T-helper 22 cell (primary cell): ENCODE data around the gene CCDC3.
"Not testable (repeated sequence)": the region's sequence is repeated elsewhere in the genome, so short reads cannot be mapped to it uniquely, and the experiment has no call there.

Source experiments
- DNase-seq: peaks from one replicate; pipeline ENCODE4 v3.0.0-alpha.2; 2020; ENCODE audit warnings: low read depth

Gene CCDC3

GRCh38 chr10:12999849-13000248 is 1.7 kb downstream of the CCDC3 start:
- no peak for DNase-seq

DNA sequence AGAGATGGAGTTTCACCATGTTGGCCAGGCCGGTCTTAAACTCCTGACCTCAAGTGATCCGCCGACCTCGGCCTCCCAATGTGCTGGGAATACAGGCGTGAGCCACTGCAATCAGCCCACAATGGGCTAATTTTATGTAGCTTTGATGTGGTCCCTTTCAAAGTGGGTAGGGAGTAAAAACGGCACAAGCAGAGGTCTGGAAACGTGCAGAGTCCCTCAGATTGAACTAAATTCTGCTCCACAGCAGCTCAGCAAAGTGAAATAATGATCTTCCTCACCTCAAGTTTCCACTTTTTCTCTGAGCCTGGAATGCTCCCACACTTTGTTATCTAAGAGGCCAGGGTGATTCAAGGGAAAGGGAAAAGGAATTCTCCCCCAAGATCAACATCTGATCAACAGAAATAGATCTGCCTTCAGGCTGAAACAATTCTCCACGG is 6.1 kb downstream of the CCDC3 start:
- no peak for DNase-seq

- DNase-seq = no peak
Measured at GRCh38 chr10:12993595-12993994, 7.9 kb downstream of the CCDC3 start.

DNA sequence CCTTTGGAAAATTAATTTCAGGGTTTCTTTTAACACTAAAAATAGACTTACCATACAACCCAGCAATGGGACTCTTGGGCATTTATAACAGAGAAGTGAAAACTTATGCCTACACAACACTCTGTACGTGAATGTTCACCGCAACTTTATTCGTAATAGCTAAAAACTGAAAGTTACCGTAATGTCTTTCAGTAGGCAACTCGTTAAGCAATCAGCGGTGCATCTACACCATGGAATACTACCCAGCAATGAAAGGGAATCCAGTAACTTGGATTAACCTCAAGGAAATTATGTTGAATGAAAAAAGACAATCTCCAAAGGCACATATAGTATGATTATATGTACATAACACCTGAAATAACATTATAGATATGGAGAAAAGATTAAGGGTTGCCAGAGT is 16.2 kb downstream of the CCDC3 start:
- no peak for DNase-seq

GRCh38 chr10:12984165-12984747 is 17.3 kb downstream of the CCDC3 start:
- DNase-seq = no peak

GRCh38 chr10:12983568-12983967 is 17.9 kb downstream of the CCDC3 start:
- DNase-seq = not testable (repeated sequence)

- no peak for DNase-seq
Measured at GRCh38 chr10:12981570-12981969, 19.9 kb downstream of the CCDC3 start.

GRCh38 chr10:12980713-12981306 is 20.7 kb downstream of the CCDC3 start:
- no peak for DNase-seq

GRCh38 chr10:12980102-12980661 is 21.3 kb downstream of the CCDC3 start:
- DNase-seq = no peak

- no peak for DNase-seq
Measured at GRCh38 chr10:12978891-12979290, 22.6 kb downstream of the CCDC3 start.

DNA sequence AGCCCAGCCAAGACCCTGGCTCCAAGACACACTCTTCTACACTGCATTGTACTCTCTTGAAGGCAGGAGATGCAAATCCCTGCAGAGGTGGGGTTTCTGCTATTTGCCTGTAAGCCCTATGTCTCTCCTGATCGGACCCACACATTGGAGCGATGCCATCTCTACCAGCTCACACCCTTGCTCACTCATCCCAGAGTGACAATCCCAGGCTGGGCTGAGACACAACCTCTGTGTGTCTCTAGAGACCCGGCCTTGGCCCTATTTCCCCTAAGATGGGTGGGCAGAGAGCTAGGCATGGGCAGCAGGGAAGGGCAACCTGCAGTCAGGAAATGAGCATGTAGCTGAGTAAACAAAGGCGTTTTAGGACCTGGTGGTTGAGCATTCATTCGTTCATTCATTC is 25.6 kb downstream of the CCDC3 start:
- no peak for DNase-seq

- no peak for DNase-seq
Measured at GRCh38 chr10:12975266-12975665, 26.2 kb downstream of the CCDC3 start.

DNA sequence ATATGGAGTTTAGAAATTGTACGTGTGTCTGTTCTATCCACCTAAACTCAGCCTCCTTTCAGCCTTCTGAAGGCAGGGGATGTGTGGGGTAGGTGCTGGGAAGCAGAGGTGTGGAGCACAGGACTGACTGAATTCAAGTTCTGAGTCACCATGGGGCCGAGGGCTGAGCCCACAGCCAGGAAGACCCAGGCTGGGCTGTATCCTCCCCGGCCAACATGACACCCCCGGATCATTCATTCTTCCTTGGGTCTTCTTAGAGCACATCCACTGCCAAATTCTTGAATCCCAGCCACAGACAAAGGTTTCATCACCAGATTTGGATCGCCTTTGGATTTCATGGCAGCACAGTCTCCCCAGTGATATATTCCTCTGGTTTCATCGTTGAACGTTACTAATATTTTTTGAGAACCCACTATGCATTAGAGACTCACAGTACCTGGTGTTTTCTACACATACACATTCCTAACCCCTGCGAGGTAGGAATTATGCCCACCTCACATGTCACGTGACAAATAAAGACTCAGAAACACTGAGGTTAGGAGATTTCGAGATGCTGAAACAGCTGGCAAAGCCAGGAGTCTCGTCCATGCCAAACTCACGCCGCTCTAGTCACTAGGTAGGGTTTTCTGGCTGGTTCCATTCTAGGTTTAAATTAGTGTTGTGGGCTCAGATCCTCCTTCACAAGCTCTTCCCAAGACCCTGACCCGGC is 26.9 kb downstream of the CCDC3 start:
- DNase-seq = no peak

DNA sequence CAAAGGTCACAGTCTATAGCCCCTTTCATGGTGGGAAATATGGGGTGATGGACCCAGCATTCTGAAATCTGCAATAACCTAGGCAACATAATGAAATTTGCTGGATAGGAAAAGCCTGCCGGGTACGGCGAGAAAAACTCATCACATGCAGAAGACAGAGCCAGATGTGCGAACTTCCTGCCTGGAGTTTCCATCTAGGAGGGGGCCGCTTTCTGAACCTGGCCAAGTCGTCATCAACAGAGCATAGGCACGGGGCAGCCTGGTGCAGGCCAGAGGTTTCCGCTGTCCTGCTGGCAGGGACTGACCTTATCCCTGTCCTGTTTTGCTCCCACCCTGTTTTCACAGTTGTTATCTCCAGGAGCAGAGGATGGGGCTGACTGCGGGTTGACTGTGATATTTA is 27.4 kb downstream of the CCDC3 start:
- no peak for DNase-seq

GRCh38 chr10:12973149-12973718 is 28.3 kb downstream of the CCDC3 start:
- DNase-seq = no peak

DNA sequence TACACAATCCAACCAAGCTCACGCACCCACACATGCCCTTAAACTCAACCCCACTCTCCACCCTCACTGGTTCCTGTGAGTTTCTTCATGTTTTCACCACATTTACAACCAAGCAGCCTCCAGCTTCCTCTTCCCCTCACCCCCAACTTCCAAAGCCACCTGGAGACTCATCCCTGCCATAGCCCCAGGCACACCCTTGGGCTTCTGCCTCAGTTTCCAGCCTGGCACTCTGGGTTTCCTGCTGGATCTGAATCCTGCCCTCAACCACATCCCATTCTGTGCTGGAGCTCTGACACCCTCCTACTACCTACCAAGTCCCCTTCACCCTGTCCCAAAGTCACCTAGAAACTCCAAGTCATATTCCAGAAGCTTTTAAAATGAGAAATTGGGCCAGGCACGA is 29.4 kb downstream of the CCDC3 start:
- no peak for DNase-seq

- DNase-seq = no peak
Measured at GRCh38 chr10:12971001-12971788, 30.3 kb downstream of the CCDC3 start.

DNA sequence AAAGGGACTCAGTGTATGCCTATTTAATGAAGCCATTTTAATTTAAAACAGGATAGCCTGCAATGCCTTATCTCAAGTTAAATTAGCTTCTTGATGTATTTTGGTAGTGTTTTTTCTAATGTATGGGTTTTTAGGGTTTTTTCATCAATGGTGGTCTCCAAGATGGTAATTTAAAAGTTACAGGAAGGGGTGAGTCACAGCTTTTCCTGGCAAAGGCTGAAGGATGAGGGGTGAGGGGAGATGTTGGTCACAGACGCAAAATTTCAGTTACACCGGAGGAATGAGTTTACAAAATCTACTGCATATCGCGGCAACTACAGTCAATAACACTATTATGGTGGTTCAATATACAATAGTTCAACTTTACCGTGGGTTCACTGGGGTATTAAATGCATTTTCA is 31.6 kb downstream of the CCDC3 start:
- no peak for DNase-seq

GRCh38 chr10:12966067-12966466 is 35.4 kb downstream of the CCDC3 start:
- no peak for DNase-seq

- no peak for DNase-seq
Measured at GRCh38 chr10:12965571-12965970, 35.9 kb downstream of the CCDC3 start.

DNA sequence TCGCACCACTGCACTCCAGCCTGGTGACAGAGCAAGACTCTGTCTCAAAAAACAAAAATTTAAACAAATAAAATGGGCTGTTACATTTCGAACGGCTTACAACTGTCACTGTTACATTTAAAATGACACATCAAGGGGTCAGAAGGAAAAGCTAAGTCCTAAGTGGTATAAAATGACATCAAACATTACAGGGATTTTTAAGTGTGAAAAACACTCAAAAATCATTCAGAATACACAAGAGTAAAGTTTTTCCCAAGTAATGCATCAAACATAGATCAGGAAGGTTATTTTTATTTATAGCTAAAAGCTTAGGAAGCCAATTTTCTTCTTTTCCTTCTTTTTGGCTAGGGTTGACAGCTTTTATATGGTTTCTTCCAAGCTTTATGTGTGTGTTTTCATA is 39.0 kb downstream of the CCDC3 start:
- no peak for DNase-seq
